ENCODE data around the gene ADAM15. TPM values are rescaled to one million over a fixed set of nuclear protein-coding genes. Genes with fewer than 3 reads are reported as not detected.

ADAM15 gene
- total RNA-seq, 3 donors from 2014 or later = 97.8 to 155 (median 109) TPM

GRCh38 chr1:155022136-155022926 lies 28.8 kb upstream of the ADAM15 start:
- Histone ChIP-seq H3K4me3 (no peak overlapping the region), H3K36me3 (no peaks in the 10 kb centered on the region), H3K9me3 (no peaks in the 10 kb centered on the region), H3K27me3 (no peaks in the 10 kb centered on the region), H3K27ac (no peak overlapping the region), H3K4me1 (peaks cover 3 to 9% of the 10 kb centered on the region in 2 donors)
- intact Hi-C loops (cut with DNase I; ENCODE audit: low total_unique reads) = no loop called here
- no peak for DNase-seq (ENCODE audit: low spot score in 2 of 2)
- TF ChIP-seq POLR2AphosphoS5 (IDR thresholded peaks at IDR 0.05) = no peak
- TF ChIP-seq POLR2A (IDR thresholded peaks at IDR 0.05) = no peak
- no peak for TF ChIP-seq CTCF (IDR thresholded peaks at IDR 0.05)

GRCh38 chr1:155022927-155023236 lies 28.2 kb upstream of the ADAM15 start:
- TF ChIP-seq CTCF (IDR thresholded peaks at IDR 0.05) = no peak
- no peak for TF ChIP-seq POLR2A (IDR thresholded peaks at IDR 0.05)
- no peak for TF ChIP-seq POLR2AphosphoS5 (IDR thresholded peaks at IDR 0.05)

GRCh38 chr1:155023627-155024026 lies 27.5 kb upstream of the ADAM15 start:
- H3K9me3 ChIP-seq = no peaks in the 10 kb centered on the region
- intact Hi-C loops (cut with DNase I; ENCODE audit: low total_unique reads) = no loop called here
- no peak for DNase-seq (ENCODE audit: low spot score in 2 of 2)
- H3K27me3 ChIP-seq = no peaks in the 10 kb centered on the region
- no peak for TF ChIP-seq POLR2AphosphoS5 (IDR thresholded peaks at IDR 0.05)
- no peak for TF ChIP-seq CTCF (IDR thresholded peaks at IDR 0.05)
- TF ChIP-seq POLR2A (IDR thresholded peaks at IDR 0.05) = no peak
- H3K4me1 ChIP-seq = peaks cover 0 to 3% of the 10 kb centered on the region in 2 donors
- H3K27ac ChIP-seq = no peak overlapping the region
- H3K36me3 ChIP-seq = no peaks in the 10 kb centered on the region
- H3K4me3 ChIP-seq = no peak overlapping the region

More at GRCh38 chr1:155022927-155023236, 28.2 kb upstream of the ADAM15 start:
- Histone ChIP-seq H3K4me3 (no peak overlapping the region), H3K27me3 (no peaks in the 10 kb centered on the region), H3K36me3 (no peaks in the 10 kb centered on the region), H3K4me1 (peaks cover 3 to 4% of the 10 kb centered on the region in 2 donors), H3K27ac (no peak overlapping the region), H3K9me3 (no peaks in the 10 kb centered on the region)
- no peak for DNase-seq (ENCODE audit: low spot score in 2 of 2)
- intact Hi-C loops (cut with DNase I; ENCODE audit: low total_unique reads) = no loop called here

- Histone ChIP-seq H3K4me1 (peaks cover 0 to 3% of the 10 kb centered on the region in 2 donors), H3K27me3 (no peaks in the 10 kb centered on the region), H3K4me3 (no peak overlapping the region), H3K9me3 (no peaks in the 10 kb centered on the region), H3K27ac (no peak overlapping the region), H3K36me3 (no peaks in the 10 kb centered on the region)
- intact Hi-C loops (cut with DNase I; ENCODE audit: low total_unique reads) = no loop called here
- no peak for DNase-seq (ENCODE audit: low spot score in 2 of 2)
- TF ChIP-seq CTCF (IDR thresholded peaks at IDR 0.05) (no peak), POLR2A (IDR thresholded peaks at IDR 0.05) (no peak), POLR2AphosphoS5 (IDR thresholded peaks at IDR 0.05) (no peak)
These were observed 26.8 kb upstream of the ADAM15 start for GRCh38 chr1:155024315-155024714.

GRCh38 chr1:155026154-155026553 lies 25.0 kb upstream of the ADAM15 start:
- peaks cover 0 to 3% of the 10 kb centered on the region in 2 donors for H3K4me1 ChIP-seq
- DNase-seq (ENCODE audit: low spot score in 2 of 2) = no peak
- intact Hi-C loops (cut with DNase I; ENCODE audit: low total_unique reads) = no loop called here
- TF ChIP-seq POLR2A (IDR thresholded peaks at IDR 0.05) (no peak), CTCF (IDR thresholded peaks at IDR 0.05) (no peak), POLR2AphosphoS5 (IDR thresholded peaks at IDR 0.05) (no peak)
- no peaks in the 10 kb centered on the region for H3K36me3 ChIP-seq
- H3K27ac ChIP-seq = peak overlapping the region in 1 of 2 donors; percentile 58
- H3K27me3 ChIP-seq = no peaks in the 10 kb centered on the region
- no peaks in the 10 kb centered on the region for H3K9me3 ChIP-seq
- no peak overlapping the region for H3K4me3 ChIP-seq

All from breast epithelium (tissue), 4 donors.